ENCODE results near the gene SIK3. TPM values are rescaled to one million over a fixed set of nuclear protein-coding genes. Genes with fewer than 3 reads are reported as not detected.
"Not testable (repeated sequence)": the region's sequence is repeated elsewhere in the genome, so short reads cannot be mapped to it uniquely, and the experiment has no call there.

The SIK3 gene
- total and polyA plus RNA-seq, 11 donors, result 11.8 to 67.4 (median 38.1) TPM

DNA sequence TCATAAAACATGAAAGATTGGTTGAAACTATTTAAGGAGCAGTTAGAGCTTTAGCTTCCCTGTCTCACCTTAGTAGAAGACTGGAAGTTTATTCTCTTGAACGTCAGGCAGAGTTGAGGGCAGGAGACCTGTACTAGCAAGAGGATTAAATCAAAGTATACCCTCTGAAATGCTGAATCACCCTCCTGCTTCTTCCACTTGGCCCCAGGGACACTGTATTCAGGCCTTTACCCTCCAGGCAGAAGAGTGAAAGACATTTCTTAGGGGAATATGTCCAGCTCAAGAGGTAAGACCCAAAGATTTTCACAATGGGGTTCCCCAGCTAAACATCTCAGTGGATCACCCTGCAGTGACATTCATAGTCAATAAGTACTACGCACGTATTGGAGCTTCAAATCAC is 287.0 kb downstream of the SIK3 start:
- no peak for ATAC-seq
- Histone ChIP-seq H3K4me3 (no peak overlapping the region), H3K9me3 (peaks cover 0 to 4% (median 0%) of the 10 kb centered on the region in 12 donors), H3K36me3 (no peaks in the 10 kb centered on the region), H3K4me1 (peaks cover 0 to 14% (median 0%) of the 10 kb centered on the region in 12 donors), H3K27me3 (no peaks in the 10 kb centered on the region), H3K27ac (no peak overlapping the region)
- intact Hi-C loops (cut with DNase I), result no loop called here
- 78 to 86% (median 82%) methylated on average over 3 of the region's 3 CpGs for WGBS, 4 donors
- DNase-seq, result no peak
- TF ChIP-seq, protein P1, sequence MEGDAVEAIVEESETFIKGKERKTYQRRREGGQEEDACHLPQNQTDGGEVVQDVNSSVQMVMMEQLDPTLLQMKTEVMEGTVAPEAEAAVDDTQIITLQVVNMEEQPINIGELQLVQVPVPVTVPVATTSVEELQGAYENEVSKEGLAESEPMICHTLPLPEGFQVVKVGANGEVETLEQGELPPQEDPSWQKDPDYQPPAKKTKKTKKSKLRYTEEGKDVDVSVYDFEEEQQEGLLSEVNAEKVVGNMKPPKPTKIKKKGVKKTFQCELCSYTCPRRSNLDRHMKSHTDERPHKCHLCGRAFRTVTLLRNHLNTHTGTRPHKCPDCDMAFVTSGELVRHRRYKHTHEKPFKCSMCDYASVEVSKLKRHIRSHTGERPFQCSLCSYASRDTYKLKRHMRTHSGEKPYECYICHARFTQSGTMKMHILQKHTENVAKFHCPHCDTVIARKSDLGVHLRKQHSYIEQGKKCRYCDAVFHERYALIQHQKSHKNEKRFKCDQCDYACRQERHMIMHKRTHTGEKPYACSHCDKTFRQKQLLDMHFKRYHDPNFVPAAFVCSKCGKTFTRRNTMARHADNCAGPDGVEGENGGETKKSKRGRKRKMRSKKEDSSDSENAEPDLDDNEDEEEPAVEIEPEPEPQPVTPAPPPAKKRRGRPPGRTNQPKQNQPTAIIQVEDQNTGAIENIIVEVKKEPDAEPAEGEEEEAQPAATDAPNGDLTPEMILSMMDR (IDR thresholded peaks at IDR 0.05), result no peak

DNA sequence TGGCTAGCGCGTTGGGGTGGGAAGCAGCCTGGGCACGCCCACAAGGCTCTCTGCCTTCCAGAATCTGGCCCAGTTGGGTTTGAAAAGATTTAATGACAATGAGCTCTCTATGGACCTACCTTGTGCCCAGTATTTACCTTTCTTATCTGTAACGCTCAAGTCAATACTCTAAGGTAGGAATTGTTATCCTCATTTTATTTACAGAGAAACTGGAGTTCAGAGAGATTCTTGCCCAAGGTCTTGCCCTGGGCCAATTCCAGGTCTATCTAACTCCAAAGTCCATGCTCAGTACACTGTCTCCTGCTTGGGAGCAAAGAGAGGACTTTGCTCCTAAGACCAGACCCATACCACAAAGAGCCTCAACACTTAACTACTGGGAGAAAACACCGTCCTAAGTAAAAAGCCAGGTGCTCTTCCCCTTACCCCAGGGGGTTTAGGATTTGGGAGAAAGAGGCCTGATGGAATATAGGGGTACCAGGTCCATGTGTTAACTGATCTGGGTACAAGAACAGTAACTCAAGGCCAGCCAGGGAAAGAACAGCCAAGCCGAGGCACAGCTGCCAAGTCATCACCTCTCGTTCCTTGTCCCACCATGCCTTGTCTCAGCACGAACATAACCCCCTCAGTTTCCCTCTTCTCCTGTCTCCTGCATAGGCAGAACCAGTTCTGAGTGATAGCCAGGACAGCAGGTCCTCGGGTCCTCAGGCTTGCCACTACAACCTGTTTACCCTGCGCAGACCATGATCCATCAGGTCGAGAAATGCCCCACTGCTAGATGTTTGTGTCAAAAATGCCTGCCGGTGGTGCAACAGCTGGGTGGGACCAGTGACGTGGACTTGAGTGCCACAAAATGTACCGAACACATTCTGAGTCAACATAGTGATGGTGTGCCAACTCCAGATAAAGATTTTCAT is 289.7 kb downstream of the SIK3 start:
- intact Hi-C loops (cut with DNase I), result no loop called here
- Histone ChIP-seq H3K4me1 (peaks cover 0 to under 1% (median 0%) of the 10 kb centered on the region in 12 donors), H3K36me3 (no peaks in the 10 kb centered on the region), H3K27me3 (no peaks in the 10 kb centered on the region), H3K9me3 (peaks cover 0 to 4% (median 0%) of the 10 kb centered on the region in 12 donors), H3K4me3 (no peak overlapping the region), H3K27ac (no peak overlapping the region)
- no peak for ATAC-seq
- DNase-seq, result no peak
- no peak for TF ChIP-seq POLR2A (IDR thresholded peaks at IDR 0.05)
- TF ChIP-seq, protein P1 (IDR thresholded peaks at IDR 0.05), result no peak
- WGBS, 4 donors, result 81 to 86% (median 83%) methylated on average over 14 of the region's 14 CpGs

DNA sequence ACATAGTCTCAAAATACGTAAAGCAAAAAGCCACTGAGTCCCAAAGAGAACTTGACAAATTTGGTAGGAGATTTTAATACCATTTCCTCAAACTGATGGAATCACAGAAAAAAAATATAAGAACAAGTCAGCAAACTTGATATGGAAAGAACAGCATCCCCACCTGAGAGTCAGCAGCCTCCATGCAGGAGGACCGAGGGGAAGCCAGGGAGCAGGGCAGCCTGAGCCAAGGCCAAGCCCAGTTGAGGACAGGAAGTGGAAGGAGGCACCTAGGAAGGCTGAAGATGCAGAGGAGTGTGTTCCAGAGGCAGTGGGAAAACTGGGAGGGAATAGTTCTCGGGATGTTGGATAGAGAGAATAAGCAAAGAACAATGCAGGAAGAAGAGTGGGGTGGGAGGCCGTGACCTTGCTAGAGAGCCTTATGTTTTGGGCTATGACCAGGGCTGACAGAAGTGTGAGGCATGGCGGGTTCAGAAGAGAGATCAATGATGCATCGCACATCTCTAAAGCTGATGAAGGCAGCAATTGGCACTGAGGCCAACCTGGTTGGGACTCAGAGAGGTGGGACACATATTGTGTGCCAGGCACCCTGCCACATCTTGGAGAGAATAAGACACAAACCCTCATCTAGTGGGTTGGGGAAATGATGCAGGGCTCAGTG is 290.5 kb downstream of the SIK3 start:
- H3K9me3 ChIP-seq, result no peaks in the 10 kb centered on the region
- no peaks in the 10 kb centered on the region for H3K27me3 ChIP-seq
- no peak overlapping the region for H3K4me3 ChIP-seq
- no peaks in the 10 kb centered on the region for H3K36me3 ChIP-seq
- no peak for TF ChIP-seq POLR2A (IDR thresholded peaks at IDR 0.05)
- TF ChIP-seq, protein P1 (IDR thresholded peaks at IDR 0.05), result no peak
- no peaks in the 10 kb centered on the region for H3K4me1 ChIP-seq
- DNase-seq (no peak), ATAC-seq (no peak)
- intact Hi-C loops (cut with DNase I), result no loop called here
- WGBS, 4 donors, result 84 to 91% (median 86%) methylated on average over 6 of the region's 6 CpGs
- H3K27ac ChIP-seq, result no peak overlapping the region

DNA sequence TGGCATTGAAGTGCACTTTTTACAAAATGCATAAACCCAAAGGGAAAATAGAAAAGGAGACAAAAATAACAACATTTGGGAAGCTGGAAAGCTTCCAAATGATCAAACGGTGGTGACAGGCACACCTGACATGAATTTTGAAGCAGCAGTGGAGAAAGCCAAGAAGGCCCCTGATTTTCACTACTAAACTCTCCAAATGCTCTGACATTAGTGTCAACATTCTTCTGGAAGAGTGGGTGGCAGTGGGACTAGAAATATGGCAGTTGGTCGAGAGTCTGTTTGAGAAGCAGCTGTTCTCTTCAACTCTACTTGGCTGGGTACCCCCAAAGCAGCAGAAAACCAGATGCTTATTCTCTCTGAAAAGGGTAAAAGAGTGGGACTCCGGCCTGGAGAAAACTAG is 294.2 kb downstream of the SIK3 start:
- Histone ChIP-seq H3K9me3 (no peaks in the 10 kb centered on the region), H3K27me3 (no peaks in the 10 kb centered on the region), H3K4me1 (peaks cover 0 to 3% (median 0%) of the 10 kb centered on the region in 12 donors), H3K27ac (no peak overlapping the region), H3K4me3 (no peak overlapping the region), H3K36me3 (no peaks in the 10 kb centered on the region)
- intact Hi-C loops (cut with DNase I), result no loop called here
- ATAC-seq, result no peak
- WGBS, 4 donors, result 55 to 61% (median 57%) methylated on average over 3 of the region's 3 CpGs
- no peak for DNase-seq
- TF ChIP-seq, protein P1 (IDR thresholded peaks at IDR 0.05), result no peak
- no peak for TF ChIP-seq POLR2A (IDR thresholded peaks at IDR 0.05)

DNA sequence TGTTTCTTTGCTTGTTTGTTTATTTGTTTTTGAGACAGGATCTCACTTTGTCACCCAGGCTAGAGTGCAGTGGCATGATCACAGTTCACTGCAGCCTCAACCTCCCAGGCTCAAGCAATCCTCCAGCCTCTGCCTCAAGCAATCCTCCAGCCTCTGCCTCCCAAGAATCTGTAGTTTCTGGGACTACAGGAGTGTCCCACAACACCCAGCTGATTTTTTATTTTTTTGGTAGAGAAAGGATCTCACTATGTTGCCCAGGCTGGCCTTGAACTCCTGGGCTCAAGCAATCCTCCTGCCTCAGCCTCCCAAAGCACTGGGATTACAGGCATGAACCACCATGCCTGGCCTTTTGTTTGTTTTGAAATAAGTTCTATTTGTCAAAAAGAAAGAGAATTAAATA is 296.6 kb downstream of the SIK3 start:
- intact Hi-C loops (cut with DNase I); H3K4me3 ChIP-seq; ATAC-seq; H3K9me3 ChIP-seq; H3K27ac ChIP-seq; H3K36me3 ChIP-seq; H3K27me3 ChIP-seq; DNase-seq: not testable (repeated sequence)
- peaks cover 0 to 11% (median 0%) of the 10 kb centered on the region in 12 donors for H3K4me1 ChIP-seq

All from heart left ventricle (tissue), 16 donors.